Measurements from ENCODE around the gene GLI3. TPM values are rescaled to one million over a fixed set of nuclear protein-coding genes. Genes with fewer than 3 reads are reported as not detected.

Gene GLI3
- total and polyA plus RNA-seq, 11 donors: 0.50 to 14.4 (median 5.7) TPM

- Histone ChIP-seq H3K4me1 (peaks cover 0 to 2% (median 0%) of the 10 kb centered on the region in 12 donors), H3K4me3 (no peak overlapping the region), H3K27ac (peak overlapping the region in 6 of 12 donors; percentile 64 to 89 (median 80)), H3K9me3 (no peaks in the 10 kb centered on the region), H3K27me3 (no peaks in the 10 kb centered on the region), H3K36me3 (no peaks in the 10 kb centered on the region)
- 91 to 97% (median 96%) methylated on average over 4 of the region's 4 CpGs for WGBS, 4 donors
- ATAC-seq (no peak), DNase-seq (no peak)
- intact Hi-C loops (cut with DNase I): loop anchor here in 1 of 10 donors (10.0 kb wide), 1 partner anchor 60 kb away; no protein-coding TSS in a partner anchor
- TF ChIP-seq CTCF (IDR thresholded peaks at IDR 0.05) (no peak), POLR2A (IDR thresholded peaks at IDR 0.05) (no peak)
Measured at GRCh38 chr7:42264702-42265101, 27.7 kb upstream of the GLI3 start.

DNA sequence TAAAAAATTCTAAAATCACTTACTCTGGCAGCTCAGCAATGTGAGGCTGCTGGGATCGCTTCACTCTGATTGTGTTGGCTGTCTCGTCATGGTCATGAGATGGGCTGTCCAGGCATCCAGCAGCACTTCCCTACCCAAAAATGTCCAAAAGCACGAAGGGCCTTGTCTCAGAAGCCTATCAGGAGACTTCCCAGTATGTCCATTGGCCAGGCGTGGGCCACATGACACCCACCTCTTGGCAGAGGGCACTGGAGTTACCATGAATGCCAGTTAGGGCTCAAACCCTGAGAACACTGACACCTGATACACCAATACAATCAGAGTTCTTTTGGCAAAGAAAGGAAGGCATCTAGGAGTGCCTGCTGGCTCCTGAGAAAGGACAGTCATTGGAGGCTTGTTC lies 27.0 kb upstream of the GLI3 start:
- Histone ChIP-seq H3K4me3 (peak overlapping the region in 9 of 12 donors; percentile 15 to 47 (median 39)), H3K27ac (peak overlapping the region; percentile 47 to 89 (median 66)), H3K9me3 (no peaks in the 10 kb centered on the region), H3K4me1 (peaks cover 0 to 2% (median 0%) of the 10 kb centered on the region in 12 donors), H3K27me3 (no peaks in the 10 kb centered on the region), H3K36me3 (no peaks in the 10 kb centered on the region)
- DNase-seq: peak in 4 of 5 donors; percentile 55 to 77 (median 70)
- no peak for TF ChIP-seq CTCF (IDR thresholded peaks at IDR 0.05)
- no peak for TF ChIP-seq POLR2A (IDR thresholded peaks at IDR 0.05)
- ATAC-seq: peak; percentile 80 to 97 (median 90)
- 66 to 77% (median 70%) methylated on average over 4 of the region's 4 CpGs for WGBS, 4 donors
- intact Hi-C loops (cut with DNase I): loop anchor here in 1 of 10 donors (10.0 kb wide), 1 partner anchor 61 kb away; no protein-coding TSS in a partner anchor

GRCh38 chr7:42262964-42263363 lies 26.0 kb upstream of the GLI3 start:
- DNase-seq: peak; percentile 44 to 78 (median 68)
- TF ChIP-seq POLR2A (IDR thresholded peaks at IDR 0.05): no peak
- TF ChIP-seq CTCF (IDR thresholded peaks at IDR 0.05): no peak
- WGBS, 4 donors: 44 to 60% (median 52%) methylated on average over 7 of the region's 7 CpGs
- ATAC-seq: peak; percentile 75 to 92 (median 81)
- Histone ChIP-seq H3K27me3 (no peaks in the 10 kb centered on the region), H3K9me3 (no peaks in the 10 kb centered on the region), H3K36me3 (no peaks in the 10 kb centered on the region), H3K4me3 (peak overlapping the region in 7 of 12 donors; percentile 35 to 47 (median 40)), H3K27ac (peak overlapping the region in 11 of 12 donors; percentile 53 to 89 (median 67)), H3K4me1 (peaks cover 0 to 2% (median 0%) of the 10 kb centered on the region in 12 donors)
- intact Hi-C loops (cut with DNase I): loop anchor here in 1 of 10 donors (10.0 kb wide), 1 partner anchor 62 kb away; no protein-coding TSS in a partner anchor

GRCh38 chr7:42254217-42254616 lies 17.2 kb upstream of the GLI3 start:
- 90 to 93% (median 91%) methylated on average over 5 of the region's 5 CpGs for WGBS, 4 donors
- ATAC-seq: peak in 1 of 4 donors; percentile 78
- H3K4me1 ChIP-seq: no peaks in the 10 kb centered on the region
- intact Hi-C loops (cut with DNase I): no loop called here
- H3K36me3 ChIP-seq: no peaks in the 10 kb centered on the region
- TF ChIP-seq CTCF (IDR thresholded peaks at IDR 0.05) (no peak), POLR2A (IDR thresholded peaks at IDR 0.05) (no peak)
- no peak overlapping the region for H3K27ac ChIP-seq
- H3K4me3 ChIP-seq: no peak overlapping the region
- no peaks in the 10 kb centered on the region for H3K9me3 ChIP-seq
- no peak for DNase-seq
- no peaks in the 10 kb centered on the region for H3K27me3 ChIP-seq

Measured in heart left ventricle (tissue), 16 donors.